Trophoblast cell (in vitro differentiated cells and primary cell): ENCODE measurements around the gene SUSD5. TPM values are rescaled to one million over a fixed set of nuclear protein-coding genes. Genes with fewer than 3 reads are reported as not detected.

Experiments used
- DNase-seq, 2 donors: peaks; one replicate each; pipeline ENCODE4 v3.0.0-alpha.2; 2016
- H2AFZ ChIP-seq: 2 replicates; pipeline ENCODE4 v1.6.1; 2013; ENCODE audit warnings: low read length, moderate library complexity, mild to moderate bottlenecking; ENCODE audit not compliant: insufficient read depth, poor library complexity
- H2AK5ac ChIP-seq: 2 replicates; pipeline ENCODE4 v1.6.1; 2013; ENCODE audit warnings: mild to moderate bottlenecking, low read length
- H2BK120ac ChIP-seq: 2 replicates; pipeline ENCODE4 v1.6.1; 2013; ENCODE audit warnings: low read length, mild to moderate bottlenecking, moderate library complexity; ENCODE audit not compliant: insufficient read depth, poor library complexity
- H2BK12ac ChIP-seq: 2 replicates; pipeline ENCODE4 v1.6.1; 2013; ENCODE audit warnings: mild to moderate bottlenecking, low read length, moderate library complexity
- H2BK5ac ChIP-seq: 2 replicates; pipeline ENCODE4 v1.6.1; 2013; ENCODE audit warnings: low read length, low read depth, moderate library complexity, mild to moderate bottlenecking; ENCODE audit not compliant: poor library complexity
- H3K14ac ChIP-seq: 2 replicates; pipeline ENCODE4 v1.6.1; 2013; ENCODE audit warnings: mild to moderate bottlenecking, low read length
- H3K18ac ChIP-seq: 2 replicates; pipeline ENCODE4 v1.6.1; 2013; ENCODE audit warnings: mild to moderate bottlenecking, low read length
- H3K23ac ChIP-seq: 2 replicates; pipeline ENCODE4 v1.6.1; 2013; ENCODE audit warnings: low read length
- H3K27ac ChIP-seq: 2 replicates; pipeline ENCODE4 v1.5.1; 2013; ENCODE audit warnings: low read depth, mild to moderate bottlenecking, inconsistent platforms, low read length, moderate library complexity
- H3K27me3 ChIP-seq: 2 replicates; pipeline ENCODE4 v1.6.1; 2013; ENCODE audit warnings: inconsistent platforms, mild to moderate bottlenecking, low read length, moderate library complexity; ENCODE audit not compliant: insufficient read depth
- H3K36me3 ChIP-seq, 2 experiments: 1 replicate in 1 of 2; 2 replicates in 1 of 2; pipeline ENCODE4 v1.6.1; 2013; ENCODE audit warnings: low read length in 2 of 2, mild to moderate bottlenecking in 2 of 2, moderate library complexity in 1 of 2; ENCODE audit not compliant: insufficient read depth in 2 of 2, control insufficient read depth in 1 of 2
- H3K4ac ChIP-seq: 2 replicates; pipeline ENCODE4 v1.6.1; 2013; ENCODE audit warnings: low read depth, mild to moderate bottlenecking, low read length, moderate library complexity
- H3K4me1 ChIP-seq, 2 experiments: 1 replicate in 1 of 2; 2 replicates in 1 of 2; pipeline ENCODE4 v1.6.1; 2013; ENCODE audit warnings: low read length in 2 of 2, mild to moderate bottlenecking in 2 of 2, moderate library complexity in 1 of 2; ENCODE audit not compliant: insufficient read depth in 2 of 2, control insufficient read depth in 1 of 2
- H3K4me2 ChIP-seq: 2 replicates; pipeline ENCODE4 v1.6.1; 2013; ENCODE audit warnings: inconsistent platforms, mild to moderate bottlenecking, low read length, moderate library complexity
- H3K4me3 ChIP-seq: 2 replicates; pipeline ENCODE4 v1.5.1; 2013; ENCODE audit warnings: mild to moderate bottlenecking, low read depth, low read length, inconsistent platforms
- H3K79me1 ChIP-seq: one replicate; pipeline ENCODE4 v1.6.1; 2013; ENCODE audit warnings: low read length
- H3K79me2 ChIP-seq: 2 replicates; pipeline ENCODE4 v1.6.1; 2013; ENCODE audit warnings: low read length, mild to moderate bottlenecking; ENCODE audit not compliant: control insufficient read depth, insufficient read depth, poor library complexity
- H3K9ac ChIP-seq: 2 replicates; pipeline ENCODE4 v1.6.1; 2013; ENCODE audit warnings: mild to moderate bottlenecking, low read length
- H3K9me3 ChIP-seq: 2 replicates; pipeline ENCODE4 v1.6.1; 2013; ENCODE audit warnings: low read depth, mild to moderate bottlenecking, control low read depth, inconsistent platforms, low read length; ENCODE audit not compliant: insufficient read depth
- H4K12ac ChIP-seq: 2 replicates; pipeline ENCODE4 v1.6.1; 2013; ENCODE audit warnings: low read depth, mild to moderate bottlenecking, low read length, moderate library complexity
- H4K8ac ChIP-seq: 2 replicates; pipeline ENCODE4 v1.6.1; 2013; ENCODE audit warnings: low read depth, mild to moderate bottlenecking, low read length, moderate library complexity
- H4K91ac ChIP-seq: one replicate; pipeline ENCODE4 v1.6.1; 2013; ENCODE audit warnings: low read depth, mild to moderate bottlenecking, low read length, moderate library complexity
- WGBS: extraction: QIAGEN DNeasy Blood & Tissue Kit; methylation state at CpG from one replicate; pipeline ENCODE4 v1.1.7; 2013; ENCODE audit warnings: missing lambda C conversion rate; ENCODE audit not compliant: insufficient read length, insufficient coverage; ENCODE audit errors: extremely low coverage; 5-methylcytosine and 5-hydroxymethylcytosine counted together
- polyA plus RNA-seq: library from polyadenylated mRNA; stranded (reverse); fragments of 200-250 nt; gene quantifications from 2 replicates; pipeline ENCODE4 v1.2.3, GENCODE V29; 2013

Gene SUSD5
- polyA plus RNA-seq = 0.44 and 0.47 TPM in 2 replicates

GRCh38 chr3:33218446-33219174, at the start of gene SUSD5:
SUSD5 (minus strand) TSS chr3:33218810; CDS start chr3:33218797, 13 bp downstream.
- Histone ChIP-seq H3K27me3 (peaks cover 24% of the 10 kb centered on the region), H4K12ac (no peak within 1 kb of the TSS), H3K14ac (no peak within 1 kb of the TSS), H4K8ac (no peak within 1 kb of the TSS), H3K9ac (no peak within 1 kb of the TSS), H3K4me3 (peak within 1 kb of the TSS; percentile 74), H3K4ac (no peak within 1 kb of the TSS), H2BK120ac (no peak within 1 kb of the TSS), H3K9me3 (peaks cover 2% of the 10 kb centered on the region), H3K79me2 (no peaks in the 10 kb centered on the region), H3K36me3 (no peaks in the 10 kb centered on the region), H2AK5ac (no peak within 1 kb of the TSS), H3K18ac (no peak within 1 kb of the TSS), H2BK5ac (no peak within 1 kb of the TSS), H2AFZ (peak within 1 kb of the TSS; percentile 75), H4K91ac (no peak within 1 kb of the TSS), H3K79me1 (no peaks in the 10 kb centered on the region), H3K27ac (no peak within 1 kb of the TSS), H3K4me2 (peak within 1 kb of the TSS; percentile 92), H2BK12ac (no peak within 1 kb of the TSS), H3K4me1 (peaks cover 3 to 7% of the 10 kb centered on the region in 2 experiments), H3K23ac (no peak within 1 kb of the TSS)
- no peak for DNase-seq
- WGBS = no CpG with 5 or more reads among the region's 90 CpGs

GRCh38 chr3:33260104-33260503, 41.5 kb upstream of the SUSD5 start:
- H2BK120ac ChIP-seq = no peak overlapping the region
- H3K18ac ChIP-seq = no peak overlapping the region
- H2AK5ac ChIP-seq = no peak overlapping the region
- no peak overlapping the region for H2AFZ ChIP-seq
- no CpG with 5 or more reads among the region's 5 CpGs for WGBS
- no peak overlapping the region for H3K9ac ChIP-seq
- H3K4ac ChIP-seq = no peak overlapping the region
- no peak overlapping the region for H4K91ac ChIP-seq
- no peak overlapping the region for H4K8ac ChIP-seq
- H3K27me3 ChIP-seq = no peaks in the 10 kb centered on the region
- H3K23ac ChIP-seq = no peak overlapping the region
- H3K4me3 ChIP-seq = no peak overlapping the region
- DNase-seq = no peak
- no peak overlapping the region for H3K4me2 ChIP-seq
- H3K36me3 ChIP-seq = no peaks in the 10 kb centered on the region
- H4K12ac ChIP-seq = no peak overlapping the region
- H3K79me2 ChIP-seq = no peaks in the 10 kb centered on the region
- no peak overlapping the region for H3K27ac ChIP-seq
- no peak overlapping the region for H2BK5ac ChIP-seq
- H3K14ac ChIP-seq = no peak overlapping the region
- no peaks in the 10 kb centered on the region for H3K4me1 ChIP-seq
- no peak overlapping the region for H2BK12ac ChIP-seq
- H3K9me3 ChIP-seq = no peaks in the 10 kb centered on the region
- H3K79me1 ChIP-seq = no peaks in the 10 kb centered on the region

- H3K27ac ChIP-seq = no peak overlapping the region
- no peak overlapping the region for H3K14ac ChIP-seq
- H3K27me3 ChIP-seq = no peaks in the 10 kb centered on the region
- no peaks in the 10 kb centered on the region for H3K79me1 ChIP-seq
- H4K91ac ChIP-seq = no peak overlapping the region
- no peaks in the 10 kb centered on the region for H3K79me2 ChIP-seq
- no peak overlapping the region for H3K23ac ChIP-seq
- no peak for DNase-seq
- H2BK5ac ChIP-seq = no peak overlapping the region
- H2BK12ac ChIP-seq = no peak overlapping the region
- no peak overlapping the region for H3K9ac ChIP-seq
- no peak overlapping the region for H2AK5ac ChIP-seq
- no peak overlapping the region for H2AFZ ChIP-seq
- H3K18ac ChIP-seq = no peak overlapping the region
- H3K9me3 ChIP-seq = no peaks in the 10 kb centered on the region
- H3K4me3 ChIP-seq = no peak overlapping the region
- H3K36me3 ChIP-seq = no peaks in the 10 kb centered on the region
- no peak overlapping the region for H3K4ac ChIP-seq
- no peak overlapping the region for H3K4me2 ChIP-seq
- H4K8ac ChIP-seq = no peak overlapping the region
- H4K12ac ChIP-seq = no peak overlapping the region
- WGBS = no CpG with 5 or more reads among the region's 2 CpGs
- H2BK120ac ChIP-seq = no peak overlapping the region
- no peaks in the 10 kb centered on the region for H3K4me1 ChIP-seq
These were observed 37.6 kb upstream of the SUSD5 start for GRCh38 chr3:33256249-33256648.

- H2BK120ac ChIP-seq = no peak overlapping the region
- H3K27me3 ChIP-seq = no peaks in the 10 kb centered on the region
- no peak overlapping the region for H3K9ac ChIP-seq
- no peak overlapping the region for H3K4me3 ChIP-seq
- H3K23ac ChIP-seq = no peak overlapping the region
- no peaks in the 10 kb centered on the region for H3K79me1 ChIP-seq
- H2BK12ac ChIP-seq = no peak overlapping the region
- H3K14ac ChIP-seq = no peak overlapping the region
- DNase-seq = no peak
- no peak overlapping the region for H4K8ac ChIP-seq
- no peak overlapping the region for H2BK5ac ChIP-seq
- no peak overlapping the region for H3K4me2 ChIP-seq
- no peak overlapping the region for H3K27ac ChIP-seq
- H3K4ac ChIP-seq = no peak overlapping the region
- WGBS = no CpG with 5 or more reads among the region's 1 CpG
- H2AK5ac ChIP-seq = no peak overlapping the region
- H4K12ac ChIP-seq = no peak overlapping the region
- H3K36me3 ChIP-seq = no peaks in the 10 kb centered on the region
- H2AFZ ChIP-seq = no peak overlapping the region
- H3K79me2 ChIP-seq = no peaks in the 10 kb centered on the region
- H3K9me3 ChIP-seq = no peaks in the 10 kb centered on the region
- no peak overlapping the region for H3K18ac ChIP-seq
- H3K4me1 ChIP-seq = no peaks in the 10 kb centered on the region
- H4K91ac ChIP-seq = no peak overlapping the region
These were observed 32.1 kb upstream of the SUSD5 start for GRCh38 chr3:33250712-33251111.
